HepG2 (cell line): ENCODE results near the gene EZH1. TPM values are rescaled to one million over a fixed set of nuclear protein-coding genes. Genes with fewer than 3 reads are reported as not detected.

Source experiments
- ATAC-seq: fragments of 200-7000 bp; cut with Tn5 transposase; 3 replicates; pipeline ENCODE4 v1.9.1; 2020; ENCODE audit warnings: mild to moderate bottlenecking, moderate library complexity
- BruUV-seq: library from RNA; stranded (reverse); fragments of 400-500 nt; replicated peaks from 2 replicates; lab custom pipeline; 2021; lab: Mats Ljungman, UMichigan
- CTCF ChIA-PET: fragments of 300-600 bp; formaldehyde crosslinking; extraction: SDS; loops from one replicate; lab custom pipeline; 2021; ENCODE audit warnings: low total read pairs, inconsistent platforms, low intra/inter-chr PET ratio; lab: Yijun Ruan, JAX
- POLR2A ChIA-PET: fragments of 350-600 bp; sonication (Branson Sonifier 250); formaldehyde crosslinking; loops from one replicate; lab custom pipeline; 2020; ENCODE audit warnings: antibody characterized with exemption, inconsistent platforms; lab: Yijun Ruan, JAX
- DNase-seq: peaks from one replicate; pipeline ENCODE4 v3.0.0-alpha.2; 2015; ENCODE audit warnings: low spot score
- FAIRE-seq: peaks from 3 replicates; lab custom pipeline; 2011; peaks lifted over from hg19 to GRCh38; lab: Jason Lieb, UNC
- H2AFZ ChIP-seq: one replicate; pipeline ENCODE4 v1.6.1; 2011; ENCODE audit warnings: low read length, inconsistent platforms
- H3K27ac ChIP-seq: fragments of 300-600 bp; 3 replicates; pipeline ENCODE4 v1.8.0; 2011; ENCODE audit warnings: mixed run types, mild to moderate bottlenecking, mixed read lengths, low read length, inconsistent platforms; ENCODE audit not compliant: insufficient read depth; ENCODE audit errors: extremely low read length
- H3K27me3 ChIP-seq, 2 experiments: fragments of 200-600 bp in 1 of 2; 2 replicates in 1 of 2; 3 replicates in 1 of 2; pipeline versions ENCODE4 v1.6.0 to v1.8.0; 2011; ENCODE audit warnings: low read length in 2 of 2, mild to moderate bottlenecking in 2 of 2, moderate library complexity in 2 of 2, inconsistent platforms in 1 of 2; ENCODE audit not compliant: insufficient read depth in 2 of 2, control insufficient read depth in 1 of 2
- H3K36me3 ChIP-seq, 2 experiments: fragments of 200-600 bp in 1 of 2; replicated peaks in 1 of 2; 2 replicates in 1 of 2; 3 replicates in 1 of 2; pipeline versions ENCODE4 v1.5.1 to v1.8.0; 2011; ENCODE audit warnings: low read length in 2 of 2, inconsistent platforms in 1 of 2; ENCODE audit not compliant: insufficient read depth in 2 of 2, control insufficient read depth in 1 of 2
- H3K4me1 ChIP-seq: 2 replicates; pipeline ENCODE4 v1.5.1; 2012; ENCODE audit warnings: low read length, inconsistent platforms; ENCODE audit not compliant: insufficient read depth
- H3K4me2 ChIP-seq: 2 replicates; pipeline ENCODE4 v1.6.0; 2011; ENCODE audit warnings: low read depth, low read length, inconsistent platforms
- H3K4me3 ChIP-seq, 3 experiments: fragments of 200-600 bp in 1 of 3; sonication (generic), shearing (Covaris generic) in 1 of 3; replicated peaks in 1 of 3; 2 replicates each; pipeline ENCODE4 v1.5.1; 2011 to 2016; ENCODE audit warnings: low read length in 3 of 3, inconsistent platforms in 2 of 3, low read depth in 2 of 3, mild to moderate bottlenecking in 2 of 3, control low read depth in 1 of 3, mixed read lengths in 1 of 3; ENCODE audit not compliant: insufficient read depth in 1 of 3
- H3K79me2 ChIP-seq: one replicate; pipeline ENCODE4 v1.6.1; 2011; ENCODE audit warnings: low read length, inconsistent platforms; ENCODE audit not compliant: insufficient read depth
- H3K9ac ChIP-seq: 2 replicates; pipeline ENCODE4 v1.6.0; 2011; ENCODE audit warnings: mild to moderate bottlenecking, low read depth, low read length, inconsistent platforms; ENCODE audit not compliant: insufficient read depth
- H3K9me3 ChIP-seq: 2 replicates; pipeline ENCODE4 v1.5.1; 2012; ENCODE audit warnings: mild to moderate bottlenecking, low read length
- H4K20me1 ChIP-seq: 2 replicates; pipeline ENCODE4 v1.6.0; 2011; ENCODE audit warnings: inconsistent platforms, mild to moderate bottlenecking, low read length, moderate library complexity; ENCODE audit not compliant: insufficient read depth
- HNRNPLL ChIP-seq: fragments of 200-400 bp; formaldehyde crosslinking; IDR thresholded peaks from 2 replicates; pipeline ENCODE4 v1.6.1; 2017; ENCODE audit warnings: mild to moderate bottlenecking, low read depth, low read length; ENCODE audit not compliant: poor library complexity, severe bottlenecking
- MYNN ChIP-seq: sonication (generic); formaldehyde crosslinking; IDR thresholded peaks from 2 replicates; pipeline ENCODE4 v1.4.0; 2020; ENCODE audit warnings: mild to moderate bottlenecking, low read depth, missing genetic modification reagents
- RFXANK ChIP-seq: IDR thresholded peaks from 2 replicates; pipeline ENCODE4 v1.6.1; 2016
- SMAD1 ChIP-seq: sonication (generic); formaldehyde crosslinking; IDR thresholded peaks from 2 replicates; pipeline ENCODE4 v1.4.0; 2020; ENCODE audit warnings: missing genetic modification reagents, low read depth, mild to moderate bottlenecking, borderline replicate concordance
- ZKSCAN8 ChIP-seq: IDR thresholded peaks from 2 replicates; pipeline ENCODE4 v1.6.1; 2016; ENCODE audit warnings: borderline replicate concordance, missing genetic modification reagents, missing compliant biosample characterization
- ZNF10 ChIP-seq: sonication (generic); formaldehyde crosslinking; IDR thresholded peaks from 2 replicates; pipeline ENCODE4 v1.4.0; 2020; ENCODE audit warnings: mild to moderate bottlenecking, low read depth, missing genetic modification reagents, borderline replicate concordance
- ZNF260 ChIP-seq: sonication (generic); formaldehyde crosslinking; IDR thresholded peaks from 2 replicates; pipeline ENCODE4 v1.4.0; 2020; ENCODE audit warnings: missing genetic modification reagents, low read depth, mild to moderate bottlenecking, borderline replicate concordance
- ZNF749 ChIP-seq: sonication (generic); formaldehyde crosslinking; IDR thresholded peaks from 2 replicates; pipeline ENCODE4 v1.8.0; 2022; ENCODE audit warnings: mild to moderate bottlenecking, missing genetic modification reagents, moderate library complexity, borderline replicate concordance
- ZNF768 ChIP-seq: sonication (generic); formaldehyde crosslinking; IDR thresholded peaks from 2 replicates; pipeline ENCODE4 v1.4.0; 2020; ENCODE audit warnings: missing genetic modification reagents
- WGBS: methylation state at CpG from one replicate; pipeline ENCODE4 v1.1.6; 2017; ENCODE audit warnings: low lambda C conversion rate; 5-methylcytosine and 5-hydroxymethylcytosine counted together
- in situ Hi-C: cut with HindIII; loops from 2 replicates; pipeline ENCODE4 v1.10.0; 2017; ENCODE audit warnings: low pct_unique_long_range_greater_than_20kb; ENCODE audit not compliant: extremely low pct_ligation_motif_present
- intact Hi-C: fragments of 100-400 bp; cut with micrococcal nuclease; formaldehyde crosslinking; loops from one replicate; pipeline ENCODE4 v1.10.0; 2022; ENCODE audit not compliant: unreplicated experiment
- polyA plus RNA-seq, 8 experiments: library from polyadenylated mRNA; depleted of rRNA in 3 of 8; stranded (reverse) in 7 of 8; unstranded in 1 of 8; fragments of >200 nt; fragmentation: Illumina TruSeq in 4 of 8; extraction: Trizol in 4 of 8; gene quantifications; 2 replicates each; pipeline versions ENCODE4 v1.2.1 to v1.2.3, GENCODE V29; 2011 to 2016; ENCODE audit warnings: low read depth in 4 of 8, missing spikeins in 1 of 8, mixed read lengths in 1 of 8; ENCODE audit not compliant: insufficient read depth in 1 of 8
- total RNA-seq, 5 experiments: library from RNA; depleted of rRNA; stranded (reverse); fragments of >200 nt; fragmentation: Illumina TruSeq; extraction: Trizol; gene quantifications; 2 replicates each; pipeline ENCODE4 v1.2.3, GENCODE V29; 2016; ENCODE audit warnings: low read depth in 1 of 5
- TF ChIP-seq, protein P1 (sequence below): IDR thresholded peaks from 2 replicates; pipeline ENCODE4 v1.6.1; 2016
- TF ChIP-seq, protein P2 (sequence below): sonication (generic); formaldehyde crosslinking; IDR thresholded peaks from 2 replicates; pipeline ENCODE4 v1.8.0; 2022; ENCODE audit warnings: missing genetic modification reagents, mild to moderate bottlenecking, inconsistent platforms, borderline replicate concordance

The EZH1 gene
- total and polyA plus RNA-seq, 2 of the 13 experiments (the other 11 are each of a cell fraction or from before 2014, with no cell fraction given) = 11.6 to 24.0 TPM

DNA sequence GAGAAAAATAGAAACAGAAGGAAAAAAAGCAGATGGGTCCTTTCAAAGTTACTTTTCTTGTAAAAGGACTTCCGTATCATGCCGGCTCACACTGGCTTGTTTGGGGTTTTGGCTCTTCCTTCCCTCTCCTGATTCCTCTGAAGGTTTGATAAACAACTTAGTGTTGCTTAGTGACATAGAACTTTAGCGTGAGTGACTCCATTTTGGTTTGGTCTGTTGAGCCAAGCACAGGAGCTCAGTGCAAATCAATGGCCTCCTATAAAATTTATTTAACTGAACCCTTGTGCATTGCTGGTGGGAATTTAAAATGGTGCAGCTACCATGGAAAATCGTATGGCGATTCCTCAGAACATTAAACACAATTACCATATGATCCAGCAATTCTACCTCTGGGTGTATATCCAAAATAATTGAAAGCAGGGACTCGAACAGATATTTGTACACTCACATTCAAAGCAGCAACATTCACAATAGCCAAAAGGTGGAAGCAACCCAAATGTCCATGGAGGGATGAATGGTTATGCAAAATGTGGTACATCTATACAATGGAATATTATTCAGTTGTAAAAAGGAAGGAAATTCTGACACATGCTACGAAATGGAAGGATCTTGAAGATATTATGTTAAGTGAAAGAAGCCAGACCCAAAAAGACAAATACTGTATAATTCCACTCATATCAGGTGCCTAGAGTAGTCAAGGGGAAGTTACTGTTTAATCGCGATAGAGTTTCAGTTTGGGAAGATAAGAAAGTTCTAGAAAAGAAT lies 86.8 kb downstream of the EZH1 start:
- Histone ChIP-seq H3K27ac (no peak overlapping the region), H2AFZ (no peak overlapping the region), H3K79me2 (no peaks in the 10 kb centered on the region), H3K9ac (no peak overlapping the region), H3K27me3 (peaks cover 0 to 5% of the 10 kb centered on the region in 2 experiments; a peak in 2 of 5 replicates), H3K4me2 (no peak overlapping the region), H3K36me3 (peaks cover 4 to 13% of the 10 kb centered on the region in 2 experiments; a peak in 4 of 5 replicates), H3K9me3 (0 out of 2 replicates have a peak, but pooled peaks cover 5% of the 10 kb centered on the region), H3K4me3 (no peak overlapping the region), H4K20me1 (no peaks in the 10 kb centered on the region), H3K4me1 (peaks cover 35% of the 10 kb centered on the region)
- intact Hi-C loops = loop anchor here (5.0 kb wide), 1 partner anchor 41 kb away; no protein-coding TSS in a partner anchor
- WGBS = 86% methylated on average over 9 of the region's 9 CpGs
- POLR2A ChIA-PET = interaction anchor here (1.6 to 4.5 kb wide), 5 partner anchors 11 to 93 kb away, joined by 11 to 65 read pairs (median 16); partner anchors contain the start of genes PLEKHH3, RETREG3 and TUBG1
- no peak for FAIRE-seq
- ATAC-seq = no peak
- DNase-seq = no peak
- no TSS peak for BruUV-seq
- TF ChIP-seq SMAD1 (no peak), MYNN (CRISPR knock-in tag) (no peak), ZKSCAN8 (CRISPR knock-in tag) (no peak), ZNF260 (CRISPR knock-in tag) (no peak), ZNF768 (CRISPR knock-in tag) (no peak), RFXANK (no peak), HNRNPLL (no peak), ZNF749 (CRISPR knock-in tag) (no peak), ZNF10 (CRISPR knock-in tag) (no peak)
- TF ChIP-seq, protein P1, sequence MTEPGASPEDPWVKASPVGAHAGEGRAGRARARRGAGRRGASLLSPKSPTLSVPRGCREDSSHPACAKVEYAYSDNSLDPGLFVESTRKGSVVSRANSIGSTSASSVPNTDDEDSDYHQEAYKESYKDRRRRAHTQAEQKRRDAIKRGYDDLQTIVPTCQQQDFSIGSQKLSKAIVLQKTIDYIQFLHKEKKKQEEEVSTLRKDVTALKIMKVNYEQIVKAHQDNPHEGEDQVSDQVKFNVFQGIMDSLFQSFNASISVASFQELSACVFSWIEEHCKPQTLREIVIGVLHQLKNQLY (CRISPR knock-in tag) = no peak
- TF ChIP-seq, protein P2, sequence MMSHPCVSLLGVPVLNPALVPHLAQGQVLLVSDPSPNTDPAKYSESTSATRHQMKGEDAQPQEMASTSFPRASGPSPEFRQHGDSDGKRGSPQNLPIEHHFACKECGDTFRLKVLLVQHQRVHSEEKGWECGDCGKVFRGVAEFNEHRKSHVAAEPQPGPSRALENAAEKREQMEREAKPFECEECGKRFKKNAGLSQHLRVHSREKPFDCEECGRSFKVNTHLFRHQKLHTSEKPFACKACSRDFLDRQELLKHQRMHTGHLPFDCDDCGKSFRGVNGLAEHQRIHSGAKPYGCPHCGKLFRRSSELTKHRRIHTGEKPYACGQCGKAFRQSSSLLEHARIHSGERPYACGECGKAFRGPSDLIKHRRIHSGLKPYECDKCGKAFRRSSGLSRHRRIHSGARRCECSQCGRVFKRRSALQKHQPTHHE (CRISPR knock-in tag) = no peak
- CTCF ChIA-PET = no interaction called here
- in situ Hi-C loops = no loop called here
